ENCODE data around the gene TMEM218.
A peak's percentile ranks its signal among the peaks of the same experiment; 100 is the strongest.

Gene TMEM218

DNA sequence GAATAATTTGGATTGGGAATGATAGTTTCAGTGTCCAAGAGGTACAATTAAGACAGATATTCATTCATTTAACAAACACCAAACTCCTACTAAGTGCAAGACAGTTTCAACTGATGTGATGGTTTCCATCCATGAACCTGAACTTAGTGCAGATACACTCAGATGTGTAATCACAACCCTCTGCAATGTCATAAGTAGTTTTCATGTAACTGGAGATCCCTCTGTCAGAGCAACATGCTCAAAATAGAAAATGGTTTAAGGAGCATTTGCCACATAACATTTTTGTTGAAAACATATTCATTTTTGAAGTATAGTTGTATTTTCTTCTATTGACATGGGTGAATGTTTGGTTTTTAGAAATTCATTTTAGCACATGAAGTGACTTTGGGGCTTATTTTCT, 36.6 kb upstream of the TMEM218 start:
- H3K27me3 ChIP-seq (ENCODE audit: insufficient read depth, poor library complexity, severe bottlenecking), result no peaks in the 10 kb centered on the region
- no peak overlapping the region for H3K27ac ChIP-seq (replicated peaks)
- DNase-seq (ENCODE audit: low read depth in 1 of 2, low spot score in 1 of 2), result no peak
- no peak overlapping the region for H3K4me3 ChIP-seq (replicated peaks; ENCODE audit: insufficient read depth, low read length)
- TF ChIP-seq GABPA (IDR thresholded peaks at IDR 0.05; ENCODE audit: low read depth), result no peak
- TF ChIP-seq REST (IDR thresholded peaks at IDR 0.05; ENCODE audit: insufficient replicate concordance, low read depth), result no peak
- no peak for TF ChIP-seq POLR2AphosphoS5 (IDR thresholded peaks at IDR 0.05; ENCODE audit: low read depth)
- TF ChIP-seq, protein P1, sequence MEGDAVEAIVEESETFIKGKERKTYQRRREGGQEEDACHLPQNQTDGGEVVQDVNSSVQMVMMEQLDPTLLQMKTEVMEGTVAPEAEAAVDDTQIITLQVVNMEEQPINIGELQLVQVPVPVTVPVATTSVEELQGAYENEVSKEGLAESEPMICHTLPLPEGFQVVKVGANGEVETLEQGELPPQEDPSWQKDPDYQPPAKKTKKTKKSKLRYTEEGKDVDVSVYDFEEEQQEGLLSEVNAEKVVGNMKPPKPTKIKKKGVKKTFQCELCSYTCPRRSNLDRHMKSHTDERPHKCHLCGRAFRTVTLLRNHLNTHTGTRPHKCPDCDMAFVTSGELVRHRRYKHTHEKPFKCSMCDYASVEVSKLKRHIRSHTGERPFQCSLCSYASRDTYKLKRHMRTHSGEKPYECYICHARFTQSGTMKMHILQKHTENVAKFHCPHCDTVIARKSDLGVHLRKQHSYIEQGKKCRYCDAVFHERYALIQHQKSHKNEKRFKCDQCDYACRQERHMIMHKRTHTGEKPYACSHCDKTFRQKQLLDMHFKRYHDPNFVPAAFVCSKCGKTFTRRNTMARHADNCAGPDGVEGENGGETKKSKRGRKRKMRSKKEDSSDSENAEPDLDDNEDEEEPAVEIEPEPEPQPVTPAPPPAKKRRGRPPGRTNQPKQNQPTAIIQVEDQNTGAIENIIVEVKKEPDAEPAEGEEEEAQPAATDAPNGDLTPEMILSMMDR (IDR thresholded peaks at IDR 0.05; ENCODE audit: insufficient read depth, low read length), result no peak
- TF ChIP-seq SPI1 (IDR thresholded peaks at IDR 0.05; ENCODE audit: borderline replicate concordance, low read depth), result no peak

DNA sequence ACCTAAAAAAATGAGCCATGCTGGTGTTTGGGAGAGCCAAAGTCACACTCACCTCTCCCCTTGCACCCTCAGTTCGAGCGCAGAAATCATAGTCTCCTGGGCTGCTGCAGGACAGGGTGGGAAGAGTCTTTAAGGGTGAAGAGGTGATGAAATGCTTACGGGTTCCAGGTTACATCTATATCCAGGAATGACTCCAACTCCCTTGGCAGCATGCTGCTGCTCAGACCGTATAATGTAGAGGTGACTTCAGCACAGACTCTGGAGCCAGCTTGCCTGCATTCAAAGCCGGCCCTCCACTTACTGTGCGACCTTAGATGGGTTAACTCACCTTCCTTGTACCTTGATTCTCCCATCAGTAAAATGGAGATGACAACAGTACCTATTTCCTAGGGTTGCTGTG, 35.9 kb upstream of the TMEM218 start:
- DNase-seq (ENCODE audit: low read depth in 1 of 2, low spot score in 1 of 2), result no peak
- H3K27ac ChIP-seq (replicated peaks), result no peak overlapping the region
- no peak for TF ChIP-seq SPI1 (IDR thresholded peaks at IDR 0.05; ENCODE audit: borderline replicate concordance, low read depth)
- TF ChIP-seq GABPA (IDR thresholded peaks at IDR 0.05; ENCODE audit: low read depth), result no peak
- no peaks in the 10 kb centered on the region for H3K27me3 ChIP-seq (ENCODE audit: insufficient read depth, poor library complexity, severe bottlenecking)
- H3K4me3 ChIP-seq (replicated peaks; ENCODE audit: insufficient read depth, low read length), result no peak overlapping the region

DNA sequence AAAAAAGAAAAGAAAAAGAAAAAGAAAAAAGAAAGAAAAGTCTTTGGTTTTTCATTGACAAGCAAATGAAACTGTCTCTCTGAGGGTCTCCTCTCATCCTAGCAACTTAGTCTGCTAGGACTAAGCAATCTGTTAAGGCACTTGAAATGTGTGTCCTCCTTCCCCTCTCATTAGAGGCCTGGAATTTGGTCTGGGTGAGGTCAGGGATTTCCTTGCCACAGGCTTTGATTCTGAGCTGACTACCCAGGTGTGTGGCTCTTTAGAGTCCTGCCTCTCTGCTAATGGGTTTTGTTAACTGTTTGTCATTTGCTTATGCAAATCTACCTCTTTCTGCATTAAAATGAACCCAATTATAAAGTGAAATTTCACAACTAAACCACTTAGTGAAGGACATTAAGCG, 34.8 kb upstream of the TMEM218 start:
- Histone ChIP-seq H3K4me3 (replicated peaks; ENCODE audit: insufficient read depth, low read length) (no peak overlapping the region), H3K27me3 (ENCODE audit: insufficient read depth, poor library complexity, severe bottlenecking) (no peaks in the 10 kb centered on the region), H3K27ac (replicated peaks) (no peak overlapping the region)
- DNase-seq (ENCODE audit: low read depth in 1 of 2, low spot score in 1 of 2), result no peak
- no peak for TF ChIP-seq REST (IDR thresholded peaks at IDR 0.05; ENCODE audit: insufficient replicate concordance, low read depth)
- TF ChIP-seq GABPA (IDR thresholded peaks at IDR 0.05; ENCODE audit: low read depth), result no peak
- TF ChIP-seq POLR2AphosphoS5 (IDR thresholded peaks at IDR 0.05; ENCODE audit: low read depth), result no peak
- TF ChIP-seq, protein P1 (IDR thresholded peaks at IDR 0.05; ENCODE audit: insufficient read depth, low read length), result no peak
- no peak for TF ChIP-seq SPI1 (IDR thresholded peaks at IDR 0.05; ENCODE audit: borderline replicate concordance, low read depth)

GRCh38 chr11:125141686-125142535, 30.5 kb upstream of the TMEM218 start:
- TF ChIP-seq SPI1 (IDR thresholded peaks at IDR 0.05; ENCODE audit: borderline replicate concordance, low read depth) (no peak), GABPA (IDR thresholded peaks at IDR 0.05; ENCODE audit: low read depth) (no peak), REST (IDR thresholded peaks at IDR 0.05; ENCODE audit: insufficient replicate concordance, low read depth) (no peak)
- TF ChIP-seq, protein P1 (IDR thresholded peaks at IDR 0.05; ENCODE audit: insufficient read depth, low read length), result peak; percentile 52
- Histone ChIP-seq H3K27me3 (ENCODE audit: insufficient read depth, poor library complexity, severe bottlenecking) (no peaks in the 10 kb centered on the region), H3K27ac (replicated peaks) (no peak overlapping the region), H3K4me3 (replicated peaks; ENCODE audit: insufficient read depth, low read length) (no peak overlapping the region)
- peak in 1 of 2 experiments; percentile 11 for DNase-seq (ENCODE audit: low read depth in 1 of 2, low spot score in 1 of 2)

All from HL-60 (cell line).